GM12872 (cell line): ENCODE results near the gene PPP1R2B.

Experiments
- CTCF ChIP-seq: IDR thresholded peaks from 3 replicates; pipeline ENCODE4 v1.5.1; 2011; ENCODE audit warnings: low read depth, mild to moderate bottlenecking, low read length, moderate library complexity; ENCODE audit not compliant: insufficient read depth

Gene PPP1R2B

GRCh38 chr5:156879665-156880285 lies 29.7 kb downstream of the PPP1R2B start:
- peak; percentile 20; the same call in 1 of the 3 replicates for TF ChIP-seq CTCF

- TF ChIP-seq CTCF = no peak
These were observed 33.3 kb downstream of the PPP1R2B start for GRCh38 chr5:156883316-156883875.

DNA sequence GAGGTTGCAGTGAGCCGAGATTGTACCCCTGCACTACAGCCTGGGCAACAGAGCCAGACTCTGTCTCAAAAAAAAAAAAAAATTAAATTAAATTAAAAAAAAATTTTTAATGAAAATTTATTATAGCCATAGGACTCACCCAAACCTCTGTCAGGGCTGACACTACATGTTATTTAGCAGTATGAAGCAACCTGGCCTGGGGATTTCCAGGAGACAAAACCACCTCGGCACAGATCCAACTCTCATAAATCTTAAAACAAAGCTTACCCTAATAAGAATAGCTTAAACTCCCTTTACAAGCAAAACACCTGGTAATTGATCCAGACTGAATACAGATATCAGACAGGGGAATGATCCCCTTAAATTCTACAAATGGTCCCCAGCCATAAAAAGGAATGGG lies 38.4 kb downstream of the PPP1R2B start:
- TF ChIP-seq CTCF = no peak

- TF ChIP-seq CTCF = peak; percentile 44; the same call in 2 of the 3 replicates
These were observed 42.1 kb downstream of the PPP1R2B start for GRCh38 chr5:156892223-156892622.

DNA sequence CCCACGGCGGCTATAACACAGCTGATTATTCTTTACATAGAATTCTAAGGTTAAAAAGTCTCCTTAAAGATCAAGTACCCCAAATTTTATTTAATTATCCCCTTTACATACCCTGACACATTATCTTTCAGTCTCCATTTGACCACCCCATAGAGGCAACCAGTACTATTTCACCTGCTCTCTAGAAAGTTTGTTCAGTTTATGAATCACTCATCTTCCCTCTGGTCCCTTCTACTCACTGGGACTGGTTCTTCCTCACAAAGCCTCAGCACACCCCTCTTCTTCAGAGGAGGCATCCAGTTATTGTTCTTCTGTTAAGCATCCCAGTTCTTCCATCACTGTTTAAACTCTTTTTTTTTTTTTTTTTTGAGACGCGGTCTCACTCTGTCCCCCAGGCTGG lies 42.8 kb downstream of the PPP1R2B start:
- TF ChIP-seq CTCF = no peak

- no peak for TF ChIP-seq CTCF
These were observed 43.4 kb downstream of the PPP1R2B start for GRCh38 chr5:156893517-156893916.

- TF ChIP-seq CTCF = no peak
These were observed 46.5 kb downstream of the PPP1R2B start for GRCh38 chr5:156896546-156896945.
